Right lobe of liver (tissue), 6 donors: ENCODE results near the gene EPHA7. TPM values are rescaled to one million over a fixed set of nuclear protein-coding genes. Genes with fewer than 3 reads are reported as not detected.

ENCODE experiments used
- ATAC-seq, 4 donors: fragments of 200-7000 bp; cut with Tn5 transposase; one replicate each; pipeline ENCODE4 v1.9.1; 2020; ENCODE audit warnings: mild to moderate bottlenecking in 4 of 4, moderate library complexity in 4 of 4
- DNase-seq, 3 donors: peaks; one replicate each; pipeline ENCODE4 v3.0.0-alpha.2; 2020
- H3K27ac ChIP-seq, 3 donors: fragments of 200-600 bp; one replicate each; pipeline ENCODE4 v1.8.0; 2022
- H3K27me3 ChIP-seq, 2 donors: fragments of 200-600 bp; one replicate each; pipeline ENCODE4 v1.8.0; 2022
- H3K36me3 ChIP-seq, 4 donors: fragments of 200-600 bp; sonication (generic) in 1 of 4; one replicate each; pipeline versions ENCODE4 v1.5.1 to v1.8.0; 2017 to 2022; ENCODE audit warnings: control low read depth in 1 of 4
- H3K4me1 ChIP-seq, 4 donors: fragments of 200-600 bp; sonication (generic) in 1 of 4; one replicate each; pipeline versions ENCODE4 v1.5.1 to v1.8.0; 2017 to 2022; ENCODE audit warnings: control low read depth in 1 of 4
- H3K4me3 ChIP-seq, 3 donors: fragments of 200-600 bp; one replicate each; pipeline ENCODE4 v1.8.0; 2022
- H3K9me3 ChIP-seq, 4 donors: fragments of 200-600 bp; sonication (generic) in 1 of 4; one replicate each; pipeline versions ENCODE4 v1.5.1 to v1.8.0; 2017 to 2022; ENCODE audit warnings: control low read depth in 1 of 4
- POLR2A ChIP-seq: fragments of 450-650 bp; IDR thresholded peaks from one replicate; pipeline ENCODE4 v1.6.1; 2017; ENCODE audit warnings: antibody characterized with exemption, mild to moderate bottlenecking
- WGBS: methylation state at CpG from one replicate; pipeline ENCODE4 v1.1.6; 2018; ENCODE audit warnings: low coverage, low lambda C conversion rate; ENCODE audit not compliant: insufficient coverage; ENCODE audit errors: missing lambda C conversion rate; 5-methylcytosine and 5-hydroxymethylcytosine counted together
- intact Hi-C, 2 donors: fragments of 100-400 bp; cut with DNase I; formaldehyde crosslinking; loops; one replicate each; pipeline versions ENCODE4 v1.11.2 to v1.14.1; 2022
- total RNA-seq, 6 experiments: library from RNA; depleted of rRNA in 2 of 6; stranded (reverse); fragments of >200 nt in 2 of 6; fragmentation: NEBNext Ultra II Directional in 3 of 6; extraction: Animal tissue kit (Norgen Biotek cat#: 25700) in 3 of 6; gene quantifications; one replicate each; pipeline versions ENCODE4 v1.1.0 to v1.2.4, GENCODE V29; 2016 to 2023
- TF ChIP-seq, protein P1 (sequence below), 4 donors: fragments of 200-600 bp in 3 of 4; fragments of 450-650 bp in 1 of 4; IDR thresholded peaks; one replicate each; pipeline versions ENCODE4 v1.5.1 to v1.8.0; 2016 to 2022; ENCODE audit warnings: antibody characterized with exemption in 4 of 4, mild to moderate bottlenecking in 2 of 4
- donor health status: DM: no; HTN: yes; CAD: no.
- donor health status: DM: no; HTN: no; CAD: no.
- donor health status: DM: no; HTN: no; CAD: no.
- donor health status: DM: no; HTN: yes; CAD: no.
- donor health status: DM: no; HTN: yes; CAD: no.

The EPHA7 gene
- total RNA-seq, 6 experiments from 2014 or later: 0.04 TPM; not detected in 5

DNA sequence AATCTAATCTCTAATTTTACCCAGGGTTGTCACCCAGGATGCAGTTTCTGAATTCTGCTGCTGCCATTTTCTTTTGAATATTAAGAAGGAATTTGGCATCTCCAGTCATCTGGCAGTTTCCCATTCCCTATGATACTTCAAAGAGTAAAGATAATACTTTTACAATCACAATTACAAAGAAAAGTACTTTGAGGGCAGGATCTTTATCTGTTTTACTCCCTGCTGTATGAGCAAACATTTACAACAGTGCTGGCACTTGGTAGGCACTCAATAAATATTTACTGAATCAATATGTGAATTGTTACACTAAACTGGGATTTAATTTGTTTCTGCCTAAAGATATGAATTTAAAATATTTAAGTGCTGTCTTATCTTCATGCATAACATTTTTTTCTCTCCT lies 224.9 kb downstream of the EPHA7 start:
- Histone ChIP-seq H3K27ac (no peak overlapping the region), H3K36me3 (no peaks in the 10 kb centered on the region), H3K27me3 (no peaks in the 10 kb centered on the region), H3K4me1 (no peaks in the 10 kb centered on the region), H3K4me3 (no peak overlapping the region), H3K9me3 (no peaks in the 10 kb centered on the region)
- intact Hi-C loops: no loop called here
- DNase-seq: no peak
- TF ChIP-seq, protein P1, sequence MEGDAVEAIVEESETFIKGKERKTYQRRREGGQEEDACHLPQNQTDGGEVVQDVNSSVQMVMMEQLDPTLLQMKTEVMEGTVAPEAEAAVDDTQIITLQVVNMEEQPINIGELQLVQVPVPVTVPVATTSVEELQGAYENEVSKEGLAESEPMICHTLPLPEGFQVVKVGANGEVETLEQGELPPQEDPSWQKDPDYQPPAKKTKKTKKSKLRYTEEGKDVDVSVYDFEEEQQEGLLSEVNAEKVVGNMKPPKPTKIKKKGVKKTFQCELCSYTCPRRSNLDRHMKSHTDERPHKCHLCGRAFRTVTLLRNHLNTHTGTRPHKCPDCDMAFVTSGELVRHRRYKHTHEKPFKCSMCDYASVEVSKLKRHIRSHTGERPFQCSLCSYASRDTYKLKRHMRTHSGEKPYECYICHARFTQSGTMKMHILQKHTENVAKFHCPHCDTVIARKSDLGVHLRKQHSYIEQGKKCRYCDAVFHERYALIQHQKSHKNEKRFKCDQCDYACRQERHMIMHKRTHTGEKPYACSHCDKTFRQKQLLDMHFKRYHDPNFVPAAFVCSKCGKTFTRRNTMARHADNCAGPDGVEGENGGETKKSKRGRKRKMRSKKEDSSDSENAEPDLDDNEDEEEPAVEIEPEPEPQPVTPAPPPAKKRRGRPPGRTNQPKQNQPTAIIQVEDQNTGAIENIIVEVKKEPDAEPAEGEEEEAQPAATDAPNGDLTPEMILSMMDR (IDR thresholded peaks at IDR 0.05): no peak
- TF ChIP-seq POLR2A: no peak
- no peak for ATAC-seq

DNA sequence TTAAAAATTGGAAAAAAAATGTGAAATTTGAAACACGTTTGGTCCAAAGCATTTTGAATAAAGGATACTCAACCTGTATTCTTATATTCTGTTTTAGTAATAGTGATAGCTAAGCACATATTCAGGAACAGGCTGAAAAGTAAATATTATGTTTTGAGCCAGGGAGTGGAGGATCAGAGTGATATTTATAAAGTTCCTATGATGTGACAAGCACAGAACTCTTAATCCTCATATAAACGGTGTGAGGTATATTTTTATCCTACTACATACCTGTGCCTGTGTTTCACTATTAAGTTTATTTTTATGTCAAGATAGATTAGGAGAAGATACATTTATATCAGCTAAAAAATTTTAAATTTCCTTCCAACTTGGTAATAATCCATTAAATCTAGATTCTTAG lies 225.5 kb downstream of the EPHA7 start:
- no peak overlapping the region for H3K4me3 ChIP-seq
- ATAC-seq: no peak
- H3K27me3 ChIP-seq: no peaks in the 10 kb centered on the region
- intact Hi-C loops: no loop called here
- H3K4me1 ChIP-seq: no peaks in the 10 kb centered on the region
- DNase-seq: no peak
- 33% methylated on average over 2 of the region's 2 CpGs for WGBS
- H3K36me3 ChIP-seq: no peaks in the 10 kb centered on the region
- H3K9me3 ChIP-seq: no peaks in the 10 kb centered on the region
- H3K27ac ChIP-seq: no peak overlapping the region
- TF ChIP-seq POLR2A: no peak
- TF ChIP-seq, protein P1 (IDR thresholded peaks at IDR 0.05): no peak
